T47D (cell line): Measurements from ENCODE around the gene KLF13.

ENCODE experiments used
- DNase-seq, 2 experiments: peaks; one replicate each; pipeline versions ENCODE4 v3.0.0 to v3.0.0-alpha.2; 2011 to 2012; ENCODE audit warnings: low read depth in 1 of 2, low spot score in 1 of 2
- JUND ChIP-seq: IDR thresholded peaks from 2 replicates; pipeline ENCODE4 v1.6.1; 2012; ENCODE audit warnings: low read depth
- in situ Hi-C: cut with HindIII; loops from 2 replicates; pipeline ENCODE4 v1.10.0; 2016; ENCODE audit warnings: low sequenced_read_pairs, low pct_unique_long_range_greater_than_20kb

The KLF13 gene

GRCh38 chr15:31303726-31304648 lies 22.6 kb upstream of the KLF13 start:
- no peak for TF ChIP-seq JUND
- DNase-seq, result no peak
- in situ Hi-C loops, result no loop called here

DNA sequence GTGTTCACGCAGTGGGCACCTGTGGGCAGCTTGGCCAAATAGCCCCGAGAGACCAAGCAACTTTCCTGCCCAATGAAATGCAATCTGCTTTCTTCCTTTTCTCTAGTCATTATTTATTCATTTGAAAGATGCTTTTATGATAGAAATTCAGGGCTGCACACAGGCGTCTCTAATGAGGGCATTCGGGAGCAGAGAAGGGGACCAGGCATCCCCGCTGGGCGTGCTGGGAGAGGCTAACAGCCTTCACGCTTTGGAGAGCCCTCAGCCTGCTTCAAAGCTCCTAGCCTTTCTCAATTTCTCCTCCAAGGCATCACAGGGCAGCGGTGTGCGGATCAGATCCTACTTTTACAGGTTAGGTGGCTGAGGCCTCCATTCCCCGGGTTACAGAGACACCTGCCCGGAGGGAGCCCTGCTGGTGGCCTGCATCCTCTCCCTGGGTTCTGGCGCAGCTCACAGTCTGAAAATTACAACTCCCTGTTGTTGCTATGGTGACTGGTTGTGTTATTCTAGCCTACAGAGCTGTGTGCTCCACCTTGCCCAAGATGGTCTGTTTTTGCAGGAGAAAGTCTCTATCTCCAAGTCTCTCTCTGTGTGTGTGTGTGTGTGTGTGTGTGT lies 21.8 kb upstream of the KLF13 start:
- in situ Hi-C loops, result no loop called here
- no peak for DNase-seq
- no peak for TF ChIP-seq JUND

- in situ Hi-C loops, result no loop called here
- TF ChIP-seq JUND, result no peak
- no peak for DNase-seq
Measured at GRCh38 chr15:31305375-31305774, 21.3 kb upstream of the KLF13 start.

DNA sequence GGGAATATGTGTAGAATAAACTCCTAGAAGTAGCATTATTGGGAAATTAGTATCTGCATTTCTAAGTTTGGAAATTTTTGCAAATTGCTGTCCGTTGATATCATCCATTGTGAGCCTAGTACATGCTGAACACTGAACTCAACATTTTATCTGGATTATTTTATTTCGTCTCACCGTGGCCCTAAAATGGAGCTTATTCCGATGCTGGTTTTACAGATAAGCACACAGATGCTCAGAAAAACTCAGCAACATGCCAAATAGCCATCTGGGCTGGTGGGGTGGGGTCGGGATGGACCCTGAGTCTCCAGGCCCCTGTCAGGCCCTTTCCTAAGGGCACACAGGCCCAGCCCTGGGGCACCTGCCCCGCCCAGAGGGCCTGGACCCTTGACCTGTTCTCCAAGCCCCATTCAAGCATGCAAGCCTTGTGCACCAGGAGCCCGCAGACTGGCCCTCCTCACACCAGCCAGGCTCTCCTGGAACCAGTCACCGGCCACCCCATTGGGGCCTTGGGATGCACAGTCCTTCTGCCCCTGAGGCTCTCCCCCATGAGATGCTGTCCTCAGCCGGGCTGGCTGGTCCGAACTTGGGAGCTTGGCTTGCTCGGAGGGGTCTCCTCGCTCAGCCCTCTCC lies 20.7 kb upstream of the KLF13 start:
- in situ Hi-C loops, result no loop called here
- no peak for TF ChIP-seq JUND
- DNase-seq, result no peak

GRCh38 chr15:31306426-31307269 lies 20.0 kb upstream of the KLF13 start:
- no peak for DNase-seq
- in situ Hi-C loops, result no loop called here
- TF ChIP-seq JUND, result no peak

GRCh38 chr15:31307270-31308184 lies 19.1 kb upstream of the KLF13 start:
- in situ Hi-C loops, result no loop called here
- TF ChIP-seq JUND, result no peak
- no peak for DNase-seq

DNA sequence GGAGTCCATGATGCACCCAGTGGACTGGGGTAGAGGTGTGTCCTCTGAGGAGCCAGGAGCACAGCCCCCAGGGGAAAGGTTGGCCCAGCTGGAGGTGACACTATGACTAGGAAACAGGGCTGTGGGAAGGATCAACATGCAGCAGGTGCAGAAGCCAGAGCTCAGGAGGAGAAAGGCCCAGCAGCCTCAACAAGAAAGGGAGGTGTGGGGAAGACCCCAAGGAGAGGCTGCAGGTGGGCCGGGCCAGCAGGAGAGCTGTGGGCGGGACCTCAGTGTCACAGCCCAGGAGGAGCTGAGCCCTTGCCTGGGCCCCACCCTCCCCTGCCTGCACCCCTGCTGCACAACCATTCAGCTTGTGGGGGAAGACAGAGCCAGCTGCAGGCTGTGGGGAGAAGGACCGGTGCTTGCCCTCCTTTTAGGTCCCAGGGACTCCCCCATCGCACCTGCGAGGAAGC lies 18.4 kb upstream of the KLF13 start:
- no peak for DNase-seq
- in situ Hi-C loops, result no loop called here

DNA sequence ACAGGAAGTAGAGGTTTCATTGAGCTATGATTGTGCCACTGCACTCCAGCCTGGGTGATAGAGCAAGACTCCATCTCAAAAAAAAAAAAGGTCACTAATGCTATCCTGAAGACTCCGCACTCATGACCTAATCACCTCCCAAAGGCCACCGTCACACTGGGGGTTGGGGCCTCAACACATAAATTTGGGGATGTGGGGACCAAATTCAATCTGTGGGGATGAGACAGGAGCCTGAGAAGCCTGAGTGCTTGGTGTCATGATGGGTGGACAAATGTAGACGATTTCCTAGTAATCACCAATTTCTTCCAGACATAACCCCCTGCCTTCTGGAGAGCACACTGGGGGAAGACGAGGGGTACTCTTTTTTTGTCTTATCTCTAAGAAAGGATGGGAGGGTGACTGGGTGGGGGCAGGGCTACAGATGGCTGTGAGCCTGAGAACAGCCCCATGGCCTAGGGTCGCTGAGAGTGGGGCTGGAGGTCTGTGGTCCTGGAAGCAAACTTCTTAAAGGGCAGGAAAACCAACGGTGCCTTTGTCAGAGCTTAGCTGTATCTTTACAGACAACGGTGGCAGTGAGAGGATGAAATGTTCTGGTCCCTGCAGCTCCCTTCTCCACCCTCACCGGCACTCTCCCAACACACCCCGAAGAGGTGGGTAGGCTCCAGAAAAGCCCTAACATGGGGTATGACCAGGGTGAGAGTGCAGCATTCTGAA lies 16.6 kb upstream of the KLF13 start:
- DNase-seq, result no peak
- no peak for TF ChIP-seq JUND

More for the DNA sequence above, 18.4 kb upstream of the KLF13 start:
- no peak for TF ChIP-seq JUND

GRCh38 chr15:31311735-31312619 lies 14.7 kb upstream of the KLF13 start:
- in situ Hi-C loops, result no loop called here
- no peak for DNase-seq
- TF ChIP-seq JUND, result no peak

More for the DNA sequence above, 16.6 kb upstream of the KLF13 start:
- in situ Hi-C loops, result no loop called here

GRCh38 chr15:31313223-31313622 lies 13.4 kb upstream of the KLF13 start:
- no peak for DNase-seq
- in situ Hi-C loops, result no loop called here
- no peak for TF ChIP-seq JUND
